SK-N-SH treated with all-trans-retinoic acid at 6 μM for 48 hours (cell line): ENCODE data around the gene SFI1.

ENCODE experiments used
- ATAC-seq: fragments of 200-7000 bp; cut with Tn5 transposase; 3 replicates; pipeline ENCODE4 v1.9.1; 2020; ENCODE audit warnings: mild to moderate bottlenecking, moderate library complexity
- BACH2 ChIP-seq: fragments of 250-450 bp; sonication (Bioruptor Pico); IDR thresholded peaks from 2 replicates; pipeline ENCODE4 v1.9.0; 2021; ENCODE audit warnings: mild to moderate bottlenecking, borderline replicate concordance
- CSRNP3 ChIP-seq: fragments of 250-450 bp; sonication (Bioruptor Pico); IDR thresholded peaks from 2 replicates; pipeline ENCODE4 v1.5.1; 2021; ENCODE audit warnings: mild to moderate bottlenecking, moderate library complexity
- ESRRG ChIP-seq: fragments of 250-450 bp; sonication (Bioruptor Pico); IDR thresholded peaks from 2 replicates; pipeline ENCODE4 v1.6.1; 2021; ENCODE audit warnings: mild to moderate bottlenecking
- GLIS3 ChIP-seq: fragments of 250-450 bp; sonication (Bioruptor Pico); IDR thresholded peaks from 2 replicates; pipeline ENCODE4 v1.5.0; 2020; ENCODE audit warnings: mild to moderate bottlenecking, moderate library complexity
- ISL1 ChIP-seq: fragments of 250-450 bp; sonication (Bioruptor Pico); IDR thresholded peaks from 2 replicates; pipeline ENCODE4 v2.1.2; 2022; ENCODE audit warnings: mild to moderate bottlenecking, moderate library complexity
- PATZ1 ChIP-seq: fragments of 250-450 bp; sonication (Bioruptor Pico); IDR thresholded peaks from 2 replicates; pipeline ENCODE4 v1.8.0; 2020; ENCODE audit warnings: mild to moderate bottlenecking, moderate library complexity, borderline replicate concordance
- PPARA ChIP-seq: fragments of 250-450 bp; sonication (Bioruptor Pico); IDR thresholded peaks from 2 replicates; pipeline ENCODE4 v1.5.0; 2020; ENCODE audit warnings: mild to moderate bottlenecking, borderline replicate concordance
- RARB ChIP-seq: fragments of 250-450 bp; sonication (Bioruptor Pico); IDR thresholded peaks from 2 replicates; pipeline ENCODE4 v1.8.0; 2021; ENCODE audit warnings: mild to moderate bottlenecking, moderate library complexity
- SNAI2 ChIP-seq: fragments of 250-450 bp; sonication (Bioruptor Pico); IDR thresholded peaks from 2 replicates; pipeline ENCODE4 v1.5.0; 2020; ENCODE audit warnings: mild to moderate bottlenecking, moderate library complexity
- TCF4 ChIP-seq: fragments of 250-450 bp; sonication (Bioruptor Pico); IDR thresholded peaks from 2 replicates; pipeline ENCODE4 v1.8.0; 2021; ENCODE audit warnings: mild to moderate bottlenecking, moderate library complexity, borderline replicate concordance
- TOX ChIP-seq: fragments of 250-450 bp; sonication (Bioruptor Pico); IDR thresholded peaks from 2 replicates; pipeline ENCODE4 v1.8.0; 2021; ENCODE audit warnings: mild to moderate bottlenecking, moderate library complexity, borderline replicate concordance
- TSHZ2 ChIP-seq: fragments of 250-450 bp; sonication (Bioruptor Pico); IDR thresholded peaks from 2 replicates; pipeline ENCODE4 v1.5.0; 2020; ENCODE audit warnings: mild to moderate bottlenecking, moderate library complexity
- ZC3H10 ChIP-seq: fragments of 250-450 bp; sonication (Bioruptor Pico); IDR thresholded peaks from 2 replicates; pipeline ENCODE4 v1.5.1; 2021; ENCODE audit warnings: mild to moderate bottlenecking, moderate library complexity
- ZFP3 ChIP-seq: fragments of 250-450 bp; sonication (Bioruptor Pico); IDR thresholded peaks from 2 replicates; pipeline ENCODE4 v1.5.0; 2020; ENCODE audit warnings: mild to moderate bottlenecking, moderate library complexity
- ZNF565 ChIP-seq: fragments of 450-650 bp; formaldehyde crosslinking; conservative IDR thresholded peaks from 2 replicates; pipeline ENCODE4 v1.5.0; 2020; ENCODE audit warnings: low read depth, mild to moderate bottlenecking, moderate library complexity
- ZNF70 ChIP-seq: fragments of 450-650 bp; formaldehyde crosslinking; IDR thresholded peaks from 2 replicates; pipeline ENCODE4 v1.5.0; 2020; ENCODE audit warnings: mild to moderate bottlenecking, moderate library complexity
- ZNF8 ChIP-seq: fragments of 450-650 bp; formaldehyde crosslinking; IDR thresholded peaks from 2 replicates; pipeline ENCODE4 v1.5.0; 2020; ENCODE audit warnings: mild to moderate bottlenecking, moderate library complexity
- TF ChIP-seq, protein P1 (sequence below): fragments of 250-450 bp; sonication (Bioruptor Pico); IDR thresholded peaks from 2 replicates; pipeline ENCODE4 v1.8.0; 2021; ENCODE audit warnings: low read depth, mild to moderate bottlenecking, moderate library complexity, borderline replicate concordance

Gene SFI1

GRCh38 chr22:31508536-31508935 lies 12.2 kb downstream of the SFI1 start:
- TF ChIP-seq ZNF70 (CRISPR knock-in tag) = no peak
- no peak for TF ChIP-seq ESRRG (CRISPR knock-in tag)
- no peak for TF ChIP-seq PATZ1 (CRISPR knock-in tag)
- TF ChIP-seq GLIS3 (CRISPR knock-in tag) = no peak
- TF ChIP-seq ZNF8 (CRISPR knock-in tag) = no peak
- no peak for TF ChIP-seq CSRNP3 (CRISPR knock-in tag)
- no peak for ATAC-seq

DNA sequence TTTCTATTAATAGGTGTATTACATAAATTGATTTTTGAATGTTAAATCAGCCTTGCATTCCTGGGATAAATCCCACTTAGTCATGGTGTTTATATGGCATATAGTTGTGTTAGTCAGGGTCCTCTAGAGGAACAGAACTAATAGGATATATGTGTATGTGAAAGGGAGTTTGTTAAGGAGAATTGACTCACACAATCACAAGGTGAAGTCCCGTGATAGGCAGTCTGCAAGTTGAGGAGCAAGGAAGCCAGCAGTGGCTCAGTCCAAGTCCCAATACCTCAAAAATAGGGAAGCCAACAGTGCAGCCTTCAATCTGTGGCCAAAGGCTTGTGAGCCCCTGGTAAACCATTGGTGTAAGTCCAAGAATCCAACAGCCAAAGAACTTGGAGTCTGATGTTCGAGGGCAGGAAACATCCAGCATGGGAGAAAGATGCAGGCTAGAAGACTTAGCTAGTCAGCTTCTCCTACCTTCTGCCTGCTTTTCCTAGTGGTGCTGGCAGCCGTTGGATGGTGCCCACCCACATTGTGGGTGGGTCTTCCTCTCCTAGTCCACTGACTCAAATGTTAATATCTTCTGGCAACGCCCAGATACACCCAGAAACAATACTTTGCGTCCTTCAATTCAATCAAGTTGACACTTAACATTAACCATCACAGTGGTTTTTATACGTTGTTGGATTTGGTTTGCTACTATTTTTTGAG lies 12.9 kb downstream of the SFI1 start:
- TF ChIP-seq ZC3H10 (CRISPR knock-in tag) (no peak), PATZ1 (CRISPR knock-in tag) (no peak), ZFP3 (CRISPR knock-in tag) (no peak), TSHZ2 (no peak), ZNF565 (CRISPR knock-in tag) (no peak), PPARA (CRISPR knock-in tag) (no peak), ZNF70 (CRISPR knock-in tag) (no peak), ISL1 (CRISPR knock-in tag) (no peak), CSRNP3 (CRISPR knock-in tag) (no peak), GLIS3 (CRISPR knock-in tag) (no peak), TCF4 (CRISPR knock-in tag) (no peak), TOX (CRISPR knock-in tag) (no peak)
- TF ChIP-seq, protein P1, sequence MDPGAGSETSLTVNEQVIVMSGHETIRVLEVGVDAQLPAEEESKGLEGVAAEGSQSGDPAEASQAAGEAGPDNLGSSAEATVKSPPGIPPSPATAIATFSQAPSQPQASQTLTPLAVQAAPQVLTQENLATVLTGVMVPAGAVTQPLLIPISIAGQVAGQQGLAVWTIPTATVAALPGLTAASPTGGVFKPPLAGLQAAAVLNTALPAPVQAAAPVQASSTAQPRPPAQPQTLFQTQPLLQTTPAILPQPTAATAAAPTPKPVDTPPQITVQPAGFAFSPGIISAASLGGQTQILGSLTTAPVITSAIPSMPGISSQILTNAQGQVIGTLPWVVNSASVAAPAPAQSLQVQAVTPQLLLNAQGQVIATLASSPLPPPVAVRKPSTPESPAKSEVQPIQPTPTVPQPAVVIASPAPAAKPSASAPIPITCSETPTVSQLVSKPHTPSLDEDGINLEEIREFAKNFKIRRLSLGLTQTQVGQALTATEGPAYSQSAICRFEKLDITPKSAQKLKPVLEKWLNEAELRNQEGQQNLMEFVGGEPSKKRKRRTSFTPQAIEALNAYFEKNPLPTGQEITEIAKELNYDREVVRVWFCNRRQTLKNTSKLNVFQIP = no peak
- ATAC-seq = no peak

DNA sequence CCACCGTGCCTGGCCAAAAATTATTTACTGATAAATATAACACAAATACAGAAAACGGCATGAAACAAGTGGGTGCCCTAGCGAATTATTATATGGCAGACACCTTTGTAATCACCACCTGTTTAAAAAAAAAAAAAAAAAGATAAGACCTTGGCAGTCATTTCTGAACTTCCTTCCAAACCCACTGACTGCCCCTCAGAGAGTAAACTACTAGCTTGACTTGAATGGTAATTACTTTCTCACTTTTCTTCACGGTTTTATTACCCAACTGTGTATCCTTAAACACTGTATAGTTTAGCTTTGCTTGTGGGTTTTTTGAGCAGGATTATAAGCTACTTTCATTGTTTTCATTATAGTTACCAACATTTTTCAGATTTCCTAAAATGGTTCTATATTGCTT lies 23.7 kb downstream of the SFI1 start:
- ATAC-seq = no peak
- no peak for TF ChIP-seq ZFP3 (CRISPR knock-in tag)
- TF ChIP-seq ZNF70 (CRISPR knock-in tag) = no peak
- TF ChIP-seq, protein P1 = no peak
- no peak for TF ChIP-seq TCF4 (CRISPR knock-in tag)
- TF ChIP-seq BACH2 (CRISPR knock-in tag) = no peak
- TF ChIP-seq RARB = no peak
- TF ChIP-seq SNAI2 (CRISPR knock-in tag) = no peak
- TF ChIP-seq ZC3H10 (CRISPR knock-in tag) = no peak
- TF ChIP-seq PPARA (CRISPR knock-in tag) = no peak
- no peak for TF ChIP-seq TSHZ2
